ENCODE results near the gene SYT13.

DNA sequence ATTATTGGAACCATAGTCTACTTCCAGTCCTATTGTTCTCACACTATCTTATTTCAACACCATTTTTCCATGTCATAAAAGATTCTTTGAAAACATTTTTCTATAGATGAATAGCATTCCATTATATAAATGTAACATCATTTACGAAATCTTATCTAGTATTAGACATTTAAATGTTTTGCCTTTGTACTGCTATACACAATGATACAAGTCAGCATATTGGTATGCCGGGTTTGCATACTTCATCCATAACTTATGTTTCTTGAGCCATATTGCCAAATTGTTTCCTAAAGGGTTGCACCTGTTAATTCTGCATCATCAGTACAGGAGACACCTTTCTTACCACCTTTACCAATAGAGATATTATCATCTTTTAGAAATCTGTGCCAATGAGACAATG lies 68.2 kb downstream of the SYT13 start:
- TF ChIP-seq POLR2AphosphoS5 (IDR thresholded peaks at IDR 0.05) (no peak), POLR2A (IDR thresholded peaks at IDR 0.05) (no peak)

Data from gastroesophageal sphincter (tissue), 2 donors.